Stomach (tissue), 9 donors: ENCODE results near the gene SLA2. TPM values are rescaled to one million over a fixed set of nuclear protein-coding genes. Genes with fewer than 3 reads are reported as not detected.
A peak's percentile ranks its signal among the peaks of the same experiment; 100 is the strongest.

Experiments
- DNase-seq, 2 donors: peaks; one replicate each; pipeline versions ENCODE4 v3.0.0 to v3.0.0-alpha.2; 2013 to 2019
- H3K27ac ChIP-seq, 5 donors: fragments of 200-600 bp in 4 of 5; sonication (generic) in 4 of 5; one replicate each; pipeline ENCODE4 v1.5.1; 2013 to 2019; ENCODE audit warnings: mild to moderate bottlenecking in 1 of 5, moderate library complexity in 1 of 5
- H3K27me3 ChIP-seq, 3 donors: fragments of 200-600 bp; sonication (generic); one replicate each; pipeline ENCODE4 v1.5.1; 2017 to 2019; ENCODE audit warnings: mixed run types in 1 of 3
- H3K36me3 ChIP-seq, 4 donors: fragments of 200-600 bp; sonication (generic); 1 replicate in 3 of 4; 2 replicates in 1 of 4; pipeline ENCODE4 v1.5.1; 2016 to 2019
- H3K4me1 ChIP-seq, 4 donors: fragments of 200-600 bp; sonication (generic); one replicate each; pipeline ENCODE4 v1.5.1; 2016 to 2019
- H3K4me3 ChIP-seq, 4 donors: fragments of 200-600 bp; sonication (generic) in 3 of 4; one replicate each; pipeline ENCODE4 v1.5.1; 2016 to 2019; ENCODE audit warnings: mild to moderate bottlenecking in 1 of 4
- H3K9me3 ChIP-seq, 4 donors: fragments of 200-600 bp; sonication (generic); one replicate each; pipeline ENCODE4 v1.5.1; 2016 to 2019
- EP300 ChIP-seq: sonication (generic); formaldehyde crosslinking; IDR thresholded peaks from one replicate; pipeline ENCODE4 v1.6.1; 2017; ENCODE audit warnings: antibody characterized with exemption
- POLR2A ChIP-seq, 4 donors: fragments of 450-650 bp; IDR thresholded peaks; one replicate each; pipeline ENCODE4 v1.6.1; 2016; ENCODE audit warnings: antibody characterized with exemption in 4 of 4, control low read depth in 2 of 4, mild to moderate bottlenecking in 1 of 4, moderate library complexity in 1 of 4
- POLR2AphosphoS5 ChIP-seq, 3 donors: sonication (generic); formaldehyde crosslinking; IDR thresholded peaks; one replicate each; pipeline ENCODE4 v1.6.1; 2016; ENCODE audit warnings: antibody characterized with exemption in 3 of 3
- WGBS, 5 donors: extraction: QIAGEN DNeasy Blood & Tissue Kit in 3 of 5; methylation state at CpG; one replicate each; pipeline versions ENCODE4 v1.1.5 to v1.1.7; 2013 to 2018; 5-methylcytosine and 5-hydroxymethylcytosine counted together
- intact Hi-C: fragments of 100-400 bp; cut with DNase I; formaldehyde crosslinking; loops from one replicate; pipeline ENCODE4 v1.15.1; 2023; ENCODE audit warnings: low total_unique reads
- polyA plus RNA-seq, 3 donors: library from polyadenylated mRNA; stranded (reverse); fragments of 200-250 nt; gene quantifications; one replicate each; pipeline ENCODE4 v1.2.3, GENCODE V29; 2013
- total RNA-seq, 5 donors: library from RNA; depleted of rRNA; stranded (reverse); fragments of >200 nt; gene quantifications; one replicate each; pipeline versions ENCODE4 v1.1.0 to v1.2.3, GENCODE V29; 2014 to 2016
- TF ChIP-seq, protein P1 (sequence below), 7 experiments: fragments of 450-650 bp in 4 of 7; fragments of 200-600 bp in 3 of 7; sonication (generic) in 3 of 7; IDR thresholded peaks; one replicate each; pipeline ENCODE4 v1.5.1; 2016 to 2019; ENCODE audit warnings: antibody characterized with exemption in 7 of 7, control low read depth in 2 of 7, mild to moderate bottlenecking in 1 of 7
- donor health status: healthy with polysubstance abuse.
- donor health status: Bipolar disorder and iron deficiency.
- donor health status: healthy.

SLA2 gene
- total and polyA plus RNA-seq, 8 donors: 0.25 to 8.7 (median 1.3) TPM; not detected in 2

GRCh38 chr20:36645353-36645752, 643 bp downstream of the SLA2 start:
- Histone ChIP-seq H3K27ac (peak overlapping the region in 4 of 5 donors; percentile 20 to 59 (median 42)), H3K4me1 (peaks cover 0 to 9% (median 0%) of the 10 kb centered on the region in 4 donors), H3K36me3 (peaks cover 0 to 5% (median 0%) of the 10 kb centered on the region in 4 donors), H3K27me3 (no peaks in the 10 kb centered on the region), H3K9me3 (no peaks in the 10 kb centered on the region), H3K4me3 (peak overlapping the region; percentile 16 to 28 (median 19))
- WGBS, 5 donors: 70 to 94% (median 91%) methylated on average over 7 of the region's 7 CpGs
- no peak for DNase-seq
- intact Hi-C loops: no loop called here
- TF ChIP-seq EP300: no peak
- TF ChIP-seq POLR2A (IDR thresholded peaks at IDR 0.05): no peak
- TF ChIP-seq, protein P1, sequence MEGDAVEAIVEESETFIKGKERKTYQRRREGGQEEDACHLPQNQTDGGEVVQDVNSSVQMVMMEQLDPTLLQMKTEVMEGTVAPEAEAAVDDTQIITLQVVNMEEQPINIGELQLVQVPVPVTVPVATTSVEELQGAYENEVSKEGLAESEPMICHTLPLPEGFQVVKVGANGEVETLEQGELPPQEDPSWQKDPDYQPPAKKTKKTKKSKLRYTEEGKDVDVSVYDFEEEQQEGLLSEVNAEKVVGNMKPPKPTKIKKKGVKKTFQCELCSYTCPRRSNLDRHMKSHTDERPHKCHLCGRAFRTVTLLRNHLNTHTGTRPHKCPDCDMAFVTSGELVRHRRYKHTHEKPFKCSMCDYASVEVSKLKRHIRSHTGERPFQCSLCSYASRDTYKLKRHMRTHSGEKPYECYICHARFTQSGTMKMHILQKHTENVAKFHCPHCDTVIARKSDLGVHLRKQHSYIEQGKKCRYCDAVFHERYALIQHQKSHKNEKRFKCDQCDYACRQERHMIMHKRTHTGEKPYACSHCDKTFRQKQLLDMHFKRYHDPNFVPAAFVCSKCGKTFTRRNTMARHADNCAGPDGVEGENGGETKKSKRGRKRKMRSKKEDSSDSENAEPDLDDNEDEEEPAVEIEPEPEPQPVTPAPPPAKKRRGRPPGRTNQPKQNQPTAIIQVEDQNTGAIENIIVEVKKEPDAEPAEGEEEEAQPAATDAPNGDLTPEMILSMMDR (IDR thresholded peaks at IDR 0.05): no peak
- TF ChIP-seq POLR2AphosphoS5 (IDR thresholded peaks at IDR 0.05): no peak

- peaks cover 0 to 9% (median 0%) of the 10 kb centered on the region in 4 donors for H3K4me1 ChIP-seq
- no peaks in the 10 kb centered on the region for H3K9me3 ChIP-seq
- TF ChIP-seq POLR2AphosphoS5 (IDR thresholded peaks at IDR 0.05) (no peak), POLR2A (IDR thresholded peaks at IDR 0.05) (no peak), EP300 (no peak)
- TF ChIP-seq, protein P1 (IDR thresholded peaks at IDR 0.05): no peak
- peak overlapping the region in 2 of 4 donors; percentile 18 to 28 for H3K4me3 ChIP-seq
- H3K27me3 ChIP-seq: no peaks in the 10 kb centered on the region
- no peak for DNase-seq
- 71 to 80% (median 77%) methylated on average over 7 of the region's 7 CpGs for WGBS, 5 donors
- H3K36me3 ChIP-seq: peaks cover 0 to 5% (median 0%) of the 10 kb centered on the region in 4 donors
- intact Hi-C loops: no loop called here
- H3K27ac ChIP-seq: peak overlapping the region in 3 of 5 donors; percentile 38 to 59 (median 46)
Observed at GRCh38 chr20:36644706-36645095, 1.3 kb downstream of the SLA2 start.

DNA sequence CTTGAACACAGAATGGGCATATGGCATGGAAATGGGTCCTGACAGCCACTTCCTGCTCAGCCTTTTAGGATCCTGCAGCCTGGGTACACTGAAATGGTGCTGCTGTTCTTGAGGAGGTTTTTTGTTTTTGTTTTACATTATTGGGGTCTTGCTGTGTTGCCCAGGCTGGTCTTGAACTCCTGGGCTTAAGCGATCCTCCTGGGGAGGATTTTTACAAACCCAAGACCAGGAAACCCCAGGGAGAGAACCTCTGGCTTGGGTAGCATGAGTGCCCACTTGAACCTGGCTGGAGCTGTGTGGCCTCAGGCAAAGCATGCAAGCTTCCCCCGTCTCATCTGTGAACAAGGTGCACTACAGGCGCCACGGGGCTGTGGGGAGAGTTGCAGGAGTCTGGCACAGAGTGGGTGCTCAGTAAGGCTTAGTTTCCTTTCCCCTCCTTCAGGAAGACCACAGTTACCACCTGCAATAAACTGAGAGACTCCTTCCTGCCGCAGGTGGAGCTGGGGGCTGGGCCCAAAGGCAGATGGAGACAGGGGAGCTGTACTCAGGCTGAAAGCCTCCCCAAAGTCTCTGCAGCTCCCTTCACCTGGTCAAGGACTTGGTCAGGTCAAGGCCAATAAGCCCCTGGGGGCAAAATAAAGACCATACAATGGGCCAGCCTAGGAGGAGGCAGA, 1.8 kb downstream of the SLA2 start:
- DNase-seq: peak in 1 of 2 donors; percentile 23
- peaks cover 0 to 5% (median 0%) of the 10 kb centered on the region in 4 donors for H3K36me3 ChIP-seq
- 72 to 86% (median 74%) methylated on average over 5 of the region's 5 CpGs for WGBS, 5 donors
- H3K4me3 ChIP-seq: peak overlapping the region in 2 of 4 donors; percentile 16 to 18
- intact Hi-C loops: no loop called here
- TF ChIP-seq EP300: no peak
- no peak for TF ChIP-seq POLR2A (IDR thresholded peaks at IDR 0.05)
- TF ChIP-seq, protein P1 (IDR thresholded peaks at IDR 0.05): no peak
- TF ChIP-seq POLR2AphosphoS5 (IDR thresholded peaks at IDR 0.05): no peak
- peaks cover 0 to 9% (median 0%) of the 10 kb centered on the region in 4 donors for H3K4me1 ChIP-seq
- no peaks in the 10 kb centered on the region for H3K27me3 ChIP-seq
- peak overlapping the region in 2 of 5 donors; percentile 20 to 59 for H3K27ac ChIP-seq
- no peaks in the 10 kb centered on the region for H3K9me3 ChIP-seq

DNA sequence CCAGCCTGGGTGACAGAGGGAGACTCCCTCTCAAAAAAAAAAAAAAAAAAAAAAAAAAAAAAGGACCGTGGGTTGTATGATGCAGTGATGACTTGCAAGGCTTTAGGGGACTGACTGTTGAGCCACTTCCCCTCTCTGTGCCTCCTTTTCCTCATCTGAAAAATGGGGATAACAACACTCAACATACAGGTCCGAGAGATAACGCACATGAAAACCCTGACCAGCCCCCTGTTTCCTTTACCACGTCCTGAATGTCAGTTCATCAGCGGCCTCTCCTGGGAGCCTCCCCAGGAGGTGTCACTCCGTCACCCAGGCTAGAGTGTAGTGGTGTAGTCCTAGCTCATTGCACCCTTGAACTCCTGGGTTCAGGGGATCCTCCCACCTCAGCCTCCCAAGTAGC, 3.9 kb downstream of the SLA2 start:
- Histone ChIP-seq H3K27ac (no peak overlapping the region), H3K9me3 (no peaks in the 10 kb centered on the region), H3K27me3 (no peaks in the 10 kb centered on the region), H3K4me1 (peaks cover 0 to 9% (median 0%) of the 10 kb centered on the region in 4 donors), H3K4me3 (no peak overlapping the region), H3K36me3 (peaks cover 0 to 10% (median 0%) of the 10 kb centered on the region in 4 donors)
- 74 to 85% (median 82%) methylated on average over 5 to 6 of the region's 6 CpGs for WGBS, 5 donors
- intact Hi-C loops: no loop called here
- TF ChIP-seq EP300: no peak
- TF ChIP-seq POLR2A (IDR thresholded peaks at IDR 0.05): no peak
- TF ChIP-seq POLR2AphosphoS5 (IDR thresholded peaks at IDR 0.05): no peak
- TF ChIP-seq, protein P1 (IDR thresholded peaks at IDR 0.05): no peak
- DNase-seq: no peak
